ENCODE measurements around the gene PROSER3.

- TF ChIP-seq CTCF (IDR thresholded peaks at IDR 0.05) (no peak), POLR2A (IDR thresholded peaks at IDR 0.05) (no peak)
These were observed 1.7 kb downstream of the PROSER3 start for GRCh38 chr19:35759697-35760096.

All from tibial nerve (tissue), 3 donors.